PC-9 (cell line): ENCODE measurements around the gene SLC37A4. TPM values are rescaled to one million over a fixed set of nuclear protein-coding genes. Genes with fewer than 3 reads are reported as not detected.
"Not testable (repeated sequence)": the region's sequence is repeated elsewhere in the genome, so short reads cannot be mapped to it uniquely, and the experiment has no call there.

Source experiments
- BruUV-seq: library from RNA; stranded (reverse); fragments of 400-500 nt; replicated peaks from 2 replicates; lab custom pipeline; 2021; lab: Mats Ljungman, UMichigan
- CTCF ChIA-PET: fragments of 300-600 bp; sonication (Branson Sonifier 250); formaldehyde crosslinking; loops from one replicate; lab custom pipeline; 2022; ENCODE audit warnings: antibody characterized with exemption; lab: Charles Lee
- POLR2A ChIA-PET: fragments of 300-600 bp; sonication (Branson Sonifier 250); formaldehyde crosslinking; loops from one replicate; lab custom pipeline; 2022; ENCODE audit warnings: antibody characterized with exemption; ENCODE audit not compliant: unreplicated experiment; lab: Charles Lee
- DNase-seq, 2 experiments: peaks; one replicate each; pipeline versions ENCODE4 v3.0.0 to v3.0.0-alpha.2; 2015 to 2022; ENCODE audit warnings: mixed read lengths in 1 of 2
- H2AFZ ChIP-seq: fragments of 200-600 bp; sonication (generic); 2 replicates; pipeline ENCODE4 v1.8.1; 2017; ENCODE audit warnings: antibody characterized with exemption
- H3F3A ChIP-seq: fragments of 200-600 bp; sonication (generic); 2 replicates; pipeline ENCODE4 v1.8.1; 2017; ENCODE audit warnings: antibody characterized with exemption, mild to moderate bottlenecking, low read depth; ENCODE audit not compliant: insufficient read depth
- H3K27ac ChIP-seq: fragments of 200-600 bp; sonication (generic); 2 replicates; pipeline ENCODE4 v1.6.1; 2016; ENCODE audit warnings: mixed run types
- H3K27me3 ChIP-seq: fragments of 200-600 bp; sonication (generic); 2 replicates; pipeline ENCODE4 v1.6.1; 2016; ENCODE audit warnings: low read depth, mixed run types; ENCODE audit not compliant: insufficient read depth
- H3K36me3 ChIP-seq: fragments of 200-600 bp; sonication (generic); 2 replicates; pipeline ENCODE4 v1.6.1; 2016; ENCODE audit warnings: low read depth, mixed run types
- H3K4me1 ChIP-seq: fragments of 200-600 bp; sonication (generic); replicated peaks from 2 replicates; pipeline ENCODE4 v1.6.1; 2016; ENCODE audit warnings: mixed run types; ENCODE audit not compliant: insufficient read depth
- H3K4me2 ChIP-seq: fragments of 200-600 bp; sonication (generic); 2 replicates; pipeline ENCODE4 v1.6.1; 2017; ENCODE audit warnings: mixed run types
- H3K4me3 ChIP-seq: fragments of 200-600 bp; sonication (generic); 2 replicates; pipeline ENCODE4 v1.6.1; 2016; ENCODE audit warnings: mixed run types
- H3K79me2 ChIP-seq: fragments of 200-600 bp; sonication (generic); 2 replicates; pipeline ENCODE4 v1.6.1; 2017; ENCODE audit warnings: low read depth, mixed run types
- H3K9me2 ChIP-seq: fragments of 200-600 bp; sonication (generic); 2 replicates; pipeline ENCODE4 v1.8.1; 2017; ENCODE audit warnings: mild to moderate bottlenecking; ENCODE audit not compliant: insufficient read depth
- H3K9me3 ChIP-seq: fragments of 200-600 bp; sonication (generic); 2 replicates; pipeline ENCODE4 v1.8.1; 2016; ENCODE audit warnings: low read depth; ENCODE audit not compliant: insufficient read depth
- H4K20me1 ChIP-seq: fragments of 200-600 bp; sonication (generic); 2 replicates; pipeline ENCODE4 v1.8.1; 2017; ENCODE audit not compliant: insufficient read depth
- CTCF ChIP-seq: fragments of 200-600 bp; sonication (generic); conservative IDR thresholded peaks from 2 replicates; pipeline ENCODE4 v1.6.1; 2017; ENCODE audit warnings: mixed run types, antibody characterized with exemption, mild to moderate bottlenecking, moderate library complexity
- EZH2 ChIP-seq: fragments of 200-600 bp; sonication (generic); IDR thresholded peaks from 2 replicates; pipeline ENCODE4 v1.8.0; 2017; ENCODE audit warnings: antibody characterized with exemption, low read depth
- intact Hi-C: fragments of 100-400 bp; cut with micrococcal nuclease; formaldehyde crosslinking; loops from one replicate; pipeline ENCODE4 v1.10.0; 2022; ENCODE audit not compliant: unreplicated experiment
- total RNA-seq: library from RNA; stranded (reverse); gene quantifications from 2 replicates; pipeline ENCODE4 v1.2.3, GENCODE V29; 2021

Gene SLC37A4
- total RNA-seq, 1 experiment from 2014 or later, result 24.3 TPM

GRCh38 chr11:118997627-118998387 is 32.9 kb downstream of the SLC37A4 start, which contains the start of gene CENATAC:
Gene CENATAC, plus strand, starts transcription at chr11:118998138. Its CDS starts 60 bp downstream, at chr11:118998198.
- peak; percentile 82 to 89 for DNase-seq
- no peak for TF ChIP-seq CTCF
- ChIA-PET CTCF (no interaction called here), POLR2A (interaction anchor here (0.6 kb wide), 1 partner anchor 308 kb away, joined by 3 read pairs; no protein-coding TSS in a partner anchor)
- BruUV-seq, result no TSS peak
- no peaks in the 10 kb centered on the region for H3K9me2 ChIP-seq
- H3K4me2 ChIP-seq, result peak within 1 kb of the TSS; percentile 96
- H3K27me3 ChIP-seq, result no peaks in the 10 kb centered on the region
- H3K9me3 ChIP-seq, result no peaks in the 10 kb centered on the region
- H3K79me2 ChIP-seq, result peaks cover 48% of the 10 kb centered on the region
- peaks cover 25% of the 10 kb centered on the region for H3K36me3 ChIP-seq
- H2AFZ ChIP-seq, result peak within 1 kb of the TSS; percentile 89
- no peaks in the 10 kb centered on the region for H4K20me1 ChIP-seq
- peak within 1 kb of the TSS; percentile 74 for H3K27ac ChIP-seq
- intact Hi-C loops, result no loop called here
- H3K4me3 ChIP-seq, result peak within 1 kb of the TSS; percentile 86
- H3F3A ChIP-seq, result peaks cover 29% of the 10 kb centered on the region
- peaks cover 33% of the 10 kb centered on the region for H3K4me1 ChIP-seq

- H3K9me3 ChIP-seq, result no peaks in the 10 kb centered on the region
- peaks cover 19% of the 10 kb centered on the region for H3K36me3 ChIP-seq
- H3K4me2 ChIP-seq, result peak overlapping the region; percentile 96
- H2AFZ ChIP-seq, result peak overlapping the region; percentile 89
- H3K27me3 ChIP-seq, result no peaks in the 10 kb centered on the region
- no peaks in the 10 kb centered on the region for H3K9me2 ChIP-seq
- TSS peak; percentile 23 for BruUV-seq
- no peak overlapping the region for H3K27ac ChIP-seq
- H3K4me1 ChIP-seq, result peaks cover 33% of the 10 kb centered on the region
- H4K20me1 ChIP-seq, result no peaks in the 10 kb centered on the region
- ChIA-PET POLR2A (interaction anchor here (0.6 kb wide), 2 partner anchors 129 to 307 kb away, joined by 3 read pairs; no protein-coding TSS in a partner anchor), CTCF (no interaction called here)
- peak overlapping the region; percentile 86 for H3K4me3 ChIP-seq
- peaks cover 29% of the 10 kb centered on the region for H3F3A ChIP-seq
- H3K79me2 ChIP-seq, result peaks cover 48% of the 10 kb centered on the region
- intact Hi-C loops, result no loop called here
- DNase-seq, result no peak
- TF ChIP-seq EZH2 (no peak), CTCF (no peak; the same call in 1 of the 2 replicates)
These were observed 33.6 kb downstream of the SLC37A4 start for GRCh38 chr11:118996926-118997626.

DNA sequence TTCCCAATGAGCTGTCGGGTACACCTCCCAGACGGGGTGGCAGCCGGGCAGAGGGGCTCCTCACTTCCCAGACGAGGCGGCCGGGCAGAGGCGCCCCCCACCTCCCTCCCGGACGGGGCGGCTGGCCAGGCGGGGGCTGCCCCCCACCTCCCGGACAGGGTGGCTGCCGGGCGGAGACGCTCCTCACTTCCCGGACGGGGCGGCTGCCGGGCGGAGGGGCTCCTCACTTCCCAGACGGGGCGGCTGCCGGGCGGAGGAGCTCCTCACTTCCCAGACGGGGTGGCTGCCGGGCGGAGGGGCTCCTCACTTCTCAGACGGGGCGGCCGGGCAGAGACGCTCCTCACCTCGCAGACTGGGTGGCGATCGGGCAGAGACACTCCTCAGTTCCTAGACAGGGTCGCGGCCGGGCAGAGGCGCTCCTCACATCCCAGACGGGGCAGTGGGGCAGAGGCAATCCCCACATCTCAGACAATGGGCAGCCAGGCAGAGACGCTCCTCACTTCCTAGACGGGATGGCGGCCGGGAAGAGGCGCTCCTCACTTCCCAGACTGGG is 39.1 kb downstream of the SLC37A4 start:
- H3K27me3 ChIP-seq, H3K79me2 ChIP-seq, H4K20me1 ChIP-seq, H3K4me1 ChIP-seq, H2AFZ ChIP-seq, H3K9me3 ChIP-seq, DNase-seq, CTCF ChIA-PET, H3K9me2 ChIP-seq, POLR2A ChIA-PET, intact Hi-C loops, H3K36me3 ChIP-seq, H3K4me3 ChIP-seq, BruUV-seq, H3K4me2 ChIP-seq, H3K27ac ChIP-seq: not testable (repeated sequence)
- H3F3A ChIP-seq, result peaks cover 27% of the 10 kb centered on the region
